NCI-H128 (cell line): ENCODE measurements around the gene DDR1.

Experiments used
- DNase-seq: peaks from one replicate; lab custom pipeline; 2025; ENCODE audit not compliant: unreplicated experiment; lab: John Stamatoyannopoulos, UW

Gene DDR1

GRCh38 chr6:30944051-30944450 is 59.7 kb downstream of the DDR1 start:
- no peak for DNase-seq

- no peak for DNase-seq
These were observed 61.0 kb downstream of the DDR1 start for GRCh38 chr6:30945281-30945680.

GRCh38 chr6:30947231-30947630 is 62.9 kb downstream of the DDR1 start:
- DNase-seq: no peak

- DNase-seq: no peak
These were observed 64.5 kb downstream of the DDR1 start for GRCh38 chr6:30948811-30949210.
